CD14-positive monocyte (primary cell): Measurements from ENCODE around the gene DNMBP. TPM values are rescaled to one million over a fixed set of nuclear protein-coding genes. Genes with fewer than 3 reads are reported as not detected.

Source experiments
- DNase-seq, 3 donors: peaks; one replicate each; pipeline ENCODE4 v3.0.0-alpha.2; 2011 to 2022
- H2AFZ ChIP-seq: 2 replicates; pipeline ENCODE4 v1.6.0; 2012; ENCODE audit warnings: mild to moderate bottlenecking, low read depth, low read length, inconsistent platforms; ENCODE audit not compliant: insufficient read depth, poor library complexity, severe bottlenecking
- H3K27ac ChIP-seq, 2 donors: 1 replicate in 1 of 2; 2 replicates in 1 of 2; pipeline ENCODE4 v1.5.1; 2012 to 2013; ENCODE audit warnings: low read length in 2 of 2, control low read depth in 1 of 2, inconsistent platforms in 1 of 2, low read depth in 1 of 2, mild to moderate bottlenecking in 1 of 2
- H3K27me3 ChIP-seq, 2 donors: one replicate each; pipeline versions ENCODE4 v1.6.0 to v1.6.1; 2011 to 2013; ENCODE audit warnings: low read length in 2 of 2; ENCODE audit not compliant: control insufficient read depth in 2 of 2, insufficient read depth in 2 of 2
- H3K36me3 ChIP-seq, 2 donors: replicated peaks in 1 of 2; 1 replicate in 1 of 2; 2 replicates in 1 of 2; pipeline versions ENCODE4 v1.5.1 to v1.6.1; 2012 to 2013; ENCODE audit warnings: low read length in 2 of 2, control low read depth in 1 of 2, inconsistent platforms in 1 of 2, mild to moderate bottlenecking in 1 of 2; ENCODE audit not compliant: insufficient read depth in 2 of 2, control insufficient read depth in 1 of 2
- H3K4me1 ChIP-seq, 2 donors: 1 replicate in 1 of 2; 2 replicates in 1 of 2; pipeline versions ENCODE4 v1.5.1 to v1.6.1; 2012 to 2013; ENCODE audit warnings: low read length in 2 of 2, control low read depth in 1 of 2, inconsistent platforms in 1 of 2, mild to moderate bottlenecking in 1 of 2, moderate library complexity in 1 of 2; ENCODE audit not compliant: insufficient read depth in 2 of 2, control insufficient read depth in 1 of 2
- H3K4me2 ChIP-seq: replicated peaks from 2 replicates; pipeline ENCODE3; 2012; ENCODE audit warnings: low read length, moderate library complexity, mild to moderate bottlenecking; ENCODE audit not compliant: poor library complexity, severe bottlenecking; ENCODE audit errors: extremely low read depth
- H3K4me3 ChIP-seq, 3 experiments: fragments of 200-600 bp in 1 of 3; sonication (generic) in 1 of 3; replicated peaks in 1 of 3; 1 replicate in 2 of 3; 2 replicates in 1 of 3; pipeline ENCODE4 v1.5.1; 2011 to 2013; ENCODE audit warnings: low read length in 3 of 3, mild to moderate bottlenecking in 3 of 3, control low read depth in 2 of 3, low read depth in 2 of 3, inconsistent platforms in 1 of 3, moderate library complexity in 1 of 3
- H3K79me2 ChIP-seq: 2 replicates; pipeline ENCODE4 v1.6.0; 2012; ENCODE audit warnings: mild to moderate bottlenecking, control low read depth, inconsistent platforms, low read length, moderate library complexity; ENCODE audit not compliant: insufficient read depth
- H3K9ac ChIP-seq: 2 replicates; pipeline ENCODE4 v1.6.0; 2017; ENCODE audit warnings: low read length, mild to moderate bottlenecking; ENCODE audit not compliant: insufficient read depth, poor library complexity, severe bottlenecking
- H3K9me3 ChIP-seq, 2 donors: replicated peaks in 1 of 2; 1 replicate in 1 of 2; 2 replicates in 1 of 2; pipeline versions ENCODE4 v1.5.1 to v1.6.1; 2012 to 2013; ENCODE audit warnings: low read length in 2 of 2, control low read depth in 1 of 2; ENCODE audit not compliant: control insufficient read depth in 1 of 2, insufficient read depth in 1 of 2
- H4K20me1 ChIP-seq: 2 replicates; pipeline ENCODE4 v1.6.0; 2012; ENCODE audit warnings: mild to moderate bottlenecking, low read length, control low read depth, moderate library complexity; ENCODE audit not compliant: insufficient read depth
- H3K27ac Mint-ChIP-seq, 7 donors: one replicate each; pipeline ENCODE4 v1.8.0; 2020; ENCODE audit warnings: mild to moderate bottlenecking in 7 of 7, mixed read lengths in 7 of 7, moderate library complexity in 6 of 7, inconsistent platforms in 2 of 7
- H3K27me3 Mint-ChIP-seq, 3 donors: one replicate each; pipeline ENCODE4 v1.8.0; 2021 to 2022; ENCODE audit warnings: low read depth in 3 of 3, mild to moderate bottlenecking in 3 of 3, mixed read lengths in 3 of 3, moderate library complexity in 3 of 3, inconsistent platforms in 1 of 3
- H3K36me3 Mint-ChIP-seq, 2 donors: one replicate each; pipeline ENCODE4 v1.8.0; 2020; ENCODE audit warnings: mixed read lengths in 2 of 2, inconsistent platforms in 1 of 2, mild to moderate bottlenecking in 1 of 2
- H3K4me1 Mint-ChIP-seq: one replicate; pipeline ENCODE4 v1.8.0; 2020; ENCODE audit warnings: mild to moderate bottlenecking, mixed read lengths
- H3K4me3 Mint-ChIP-seq, 2 donors: one replicate each; pipeline ENCODE4 v1.8.0; 2020; ENCODE audit warnings: mild to moderate bottlenecking in 2 of 2, mixed read lengths in 2 of 2, moderate library complexity in 1 of 2
- H3K9me3 Mint-ChIP-seq, 7 donors: one replicate each; pipeline ENCODE4 v1.8.0; 2020 to 2022; ENCODE audit warnings: mixed read lengths in 7 of 7, mild to moderate bottlenecking in 6 of 7, moderate library complexity in 6 of 7, inconsistent platforms in 2 of 7
- WGBS: methylation state at CpG from one replicate; pipeline ENCODE4 v1.1.5; 2013; ENCODE audit warnings: missing lambda C conversion rate; ENCODE audit not compliant: insufficient coverage; 5-methylcytosine and 5-hydroxymethylcytosine counted together
- intact Hi-C, 2 donors: fragments of 100-400 bp; cut with micrococcal nuclease; formaldehyde crosslinking; loops; one replicate each; pipeline versions ENCODE4 v1.15.0 to v1.15.1; 2023
- polyA plus RNA-seq, 3 donors: library from polyadenylated mRNA; depleted of rRNA in 1 of 3; unstranded in 2 of 3; stranded (reverse) in 1 of 3; fragments of 300-500 nt in 2 of 3; fragments of >200 nt in 1 of 3; fragmentation: Illumina TruSeq in 2 of 3; gene quantifications; 1 replicate in 2 of 3; 2 replicates in 1 of 3; pipeline ENCODE4 v1.2.3, GENCODE V29; 2012 to 2021
- TF ChIP-seq, protein P1 (sequence below): fragments of 200-600 bp; IDR thresholded peaks from one replicate; pipeline ENCODE4 v1.8.0; 2022; ENCODE audit warnings: antibody characterized with exemption, mild to moderate bottlenecking

The DNMBP gene
- polyA plus RNA-seq, 3 donors, result 0.83 to 10.3 (median 1.2) TPM

DNA sequence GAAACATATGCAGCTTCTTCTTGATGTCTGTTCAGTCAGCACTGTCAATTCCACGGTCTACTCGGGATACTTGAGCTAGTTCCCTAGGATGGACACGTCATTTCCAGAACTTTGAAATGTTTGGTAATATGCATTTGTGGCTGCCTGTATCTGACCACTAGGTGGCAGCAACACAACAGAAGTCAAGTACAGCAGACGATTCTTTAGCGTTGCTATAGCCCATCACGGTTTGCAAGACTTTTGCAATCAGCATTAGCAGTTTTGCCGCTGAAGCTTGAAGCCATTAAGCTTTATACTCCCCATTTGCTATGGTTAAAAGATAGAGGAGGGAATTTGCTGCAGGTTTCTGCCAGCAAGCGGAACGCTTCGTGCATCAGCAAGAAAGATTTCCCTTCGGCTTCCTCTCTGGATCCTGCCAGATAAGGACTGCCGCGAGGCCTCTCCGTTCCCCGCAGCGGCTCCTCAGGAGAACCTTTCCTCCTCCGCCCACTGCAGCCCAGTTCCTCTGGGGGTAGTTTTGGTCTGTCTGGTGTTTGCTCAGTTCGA lies 163.8 kb downstream of the DNMBP start:
- H3K36me3 ChIP-seq, result no peaks in the 10 kb centered on the region
- peak overlapping the region; percentile 72 for H3K4me2 ChIP-seq
- H3K27ac Mint-ChIP-seq, result peak overlapping the region in 1 of 7 donors; percentile 58
- peak; percentile 79 to 88 (median 86) for DNase-seq
- peaks cover 28% of the 10 kb centered on the region for H3K4me1 Mint-ChIP-seq
- H3K4me3 ChIP-seq, result peak overlapping the region; percentile 0 to 64 (median 21)
- H3K9me3 ChIP-seq, result no peaks in the 10 kb centered on the region
- H3K9ac ChIP-seq, result peak overlapping the region; percentile 4
- H3K4me1 ChIP-seq, result peaks cover 13 to 16% of the 10 kb centered on the region in 2 donors
- TF ChIP-seq, protein P1, sequence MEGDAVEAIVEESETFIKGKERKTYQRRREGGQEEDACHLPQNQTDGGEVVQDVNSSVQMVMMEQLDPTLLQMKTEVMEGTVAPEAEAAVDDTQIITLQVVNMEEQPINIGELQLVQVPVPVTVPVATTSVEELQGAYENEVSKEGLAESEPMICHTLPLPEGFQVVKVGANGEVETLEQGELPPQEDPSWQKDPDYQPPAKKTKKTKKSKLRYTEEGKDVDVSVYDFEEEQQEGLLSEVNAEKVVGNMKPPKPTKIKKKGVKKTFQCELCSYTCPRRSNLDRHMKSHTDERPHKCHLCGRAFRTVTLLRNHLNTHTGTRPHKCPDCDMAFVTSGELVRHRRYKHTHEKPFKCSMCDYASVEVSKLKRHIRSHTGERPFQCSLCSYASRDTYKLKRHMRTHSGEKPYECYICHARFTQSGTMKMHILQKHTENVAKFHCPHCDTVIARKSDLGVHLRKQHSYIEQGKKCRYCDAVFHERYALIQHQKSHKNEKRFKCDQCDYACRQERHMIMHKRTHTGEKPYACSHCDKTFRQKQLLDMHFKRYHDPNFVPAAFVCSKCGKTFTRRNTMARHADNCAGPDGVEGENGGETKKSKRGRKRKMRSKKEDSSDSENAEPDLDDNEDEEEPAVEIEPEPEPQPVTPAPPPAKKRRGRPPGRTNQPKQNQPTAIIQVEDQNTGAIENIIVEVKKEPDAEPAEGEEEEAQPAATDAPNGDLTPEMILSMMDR, result peak; percentile 88
- H3K79me2 ChIP-seq, result no peaks in the 10 kb centered on the region
- intact Hi-C loops, result loop anchor here (1.0 to 2.0 kb wide), 2 partner anchors 200 to 201 kb away; no protein-coding TSS in a partner anchor
- H3K27me3 ChIP-seq, result no peaks in the 10 kb centered on the region
- H3K27me3 Mint-ChIP-seq, result peaks cover 3 to 8% (median 4%) of the 10 kb centered on the region in 3 donors
- WGBS, result 0% methylated on average over 3 of the region's 18 CpGs
- H2AFZ ChIP-seq, result peak overlapping the region; percentile 69
- peak overlapping the region; percentile 1 to 81 for H3K4me3 Mint-ChIP-seq
- H3K36me3 Mint-ChIP-seq, result no peaks in the 10 kb centered on the region
- H3K9me3 Mint-ChIP-seq, result no peaks in the 10 kb centered on the region
- H4K20me1 ChIP-seq, result no peaks in the 10 kb centered on the region
- no peak overlapping the region for H3K27ac ChIP-seq

DNA sequence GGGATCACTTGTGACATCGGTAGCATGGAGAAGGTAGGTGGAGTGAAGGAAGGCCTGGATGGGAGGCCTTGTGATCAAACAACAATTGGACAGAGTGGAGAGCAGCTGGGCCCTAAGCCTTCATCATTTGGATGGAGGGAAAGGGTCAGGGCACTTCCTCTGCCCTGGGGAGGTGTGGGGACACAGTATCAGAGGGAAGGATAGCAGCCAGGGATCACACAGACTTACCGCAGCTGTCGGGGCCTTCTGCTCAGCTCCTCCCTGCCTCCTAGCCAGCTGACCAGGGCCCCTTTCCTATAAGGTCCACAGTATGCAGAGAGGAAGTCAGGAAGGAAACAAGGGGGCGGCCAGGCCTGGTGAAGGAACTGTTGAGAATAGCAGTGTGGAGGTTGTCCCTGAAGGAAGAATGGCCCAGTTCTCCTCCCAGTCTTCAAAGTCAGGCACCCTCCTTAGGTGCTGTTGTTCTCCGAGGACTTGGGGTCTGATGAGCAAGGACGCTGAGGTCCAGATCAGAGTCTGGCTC lies 165.3 kb downstream of the DNMBP start:
- no peaks in the 10 kb centered on the region for H4K20me1 ChIP-seq
- H3K9me3 ChIP-seq, result no peaks in the 10 kb centered on the region
- intact Hi-C loops, result no loop called here
- no peak overlapping the region for H3K9ac ChIP-seq
- H3K27me3 Mint-ChIP-seq, result peaks cover 3 to 8% (median 4%) of the 10 kb centered on the region in 3 donors
- H3K9me3 Mint-ChIP-seq, result no peaks in the 10 kb centered on the region
- H3K36me3 Mint-ChIP-seq, result no peaks in the 10 kb centered on the region
- WGBS, result 50% methylated on average over 1 of the region's 6 CpGs
- no peak overlapping the region for H3K4me2 ChIP-seq
- H3K4me1 ChIP-seq, result peaks cover 13 to 16% of the 10 kb centered on the region in 2 donors
- no peaks in the 10 kb centered on the region for H3K79me2 ChIP-seq
- H3K36me3 ChIP-seq, result no peaks in the 10 kb centered on the region
- DNase-seq, result no peak
- peaks cover 23% of the 10 kb centered on the region for H3K4me1 Mint-ChIP-seq
- peak overlapping the region in 3 of 7 donors; percentile 4 to 47 (median 13) for H3K27ac Mint-ChIP-seq
- H2AFZ ChIP-seq, result peak overlapping the region; percentile 56
- H3K4me3 ChIP-seq, result no peak overlapping the region
- H3K27ac ChIP-seq, result no peak overlapping the region
- no peaks in the 10 kb centered on the region for H3K27me3 ChIP-seq
- no peak overlapping the region for H3K4me3 Mint-ChIP-seq
- TF ChIP-seq, protein P1, result no peak
